HepG2 (cell line): ENCODE data around the gene XPO5. TPM values are rescaled to one million over a fixed set of nuclear protein-coding genes. Genes with fewer than 3 reads are reported as not detected.

Source experiments
- CBX1 ChIP-seq: IDR thresholded peaks from one replicate; pipeline ENCODE4 v1.6.1; 2016; ENCODE audit warnings: antibody characterized with exemption, low read depth
- CCAR2 ChIP-seq: fragments of 200-400 bp; formaldehyde crosslinking; optimal IDR thresholded peaks from 2 replicates; pipeline ENCODE3; 2018; ENCODE audit warnings: low read depth, mild to moderate bottlenecking, low read length, moderate library complexity
- DNMT1 ChIP-seq: sonication (generic); formaldehyde crosslinking; IDR thresholded peaks from 2 replicates; pipeline ENCODE4 v1.5.1; 2020; ENCODE audit warnings: mild to moderate bottlenecking, missing genetic modification reagents
- EHMT2 ChIP-seq: fragments of 200-600 bp; sonication (generic); IDR thresholded peaks from 2 replicates; pipeline ENCODE4 v1.7.0; 2017; ENCODE audit warnings: antibody characterized with exemption, low read depth, low read length, borderline replicate concordance
- FOXP1 ChIP-seq, 2 experiments: fragments of 450-650 bp in 1 of 2; IDR thresholded peaks; 2 replicates each; pipeline ENCODE4 v1.6.1; 2017 to 2018; ENCODE audit warnings: antibody characterized with exemption in 1 of 2
- HINFP ChIP-seq: sonication (generic); formaldehyde crosslinking; IDR thresholded peaks from 2 replicates; pipeline ENCODE4 v1.4.0; 2020; ENCODE audit warnings: low read depth, mild to moderate bottlenecking, missing genetic modification reagents
- IRF1 ChIP-seq: sonication (generic); formaldehyde crosslinking; IDR thresholded peaks from 2 replicates; pipeline ENCODE4 v1.4.0; 2020; ENCODE audit warnings: low read depth, mild to moderate bottlenecking, missing genetic modification reagents
- KAT8 ChIP-seq: IDR thresholded peaks from 2 replicates; pipeline ENCODE4 v1.6.1; 2016; ENCODE audit warnings: missing genetic modification reagents, missing compliant biosample characterization
- MEIS1 ChIP-seq: sonication (generic); formaldehyde crosslinking; IDR thresholded peaks from 2 replicates; pipeline ENCODE4 v1.9.0; 2021; ENCODE audit warnings: mild to moderate bottlenecking, missing genetic modification reagents, moderate library complexity, borderline replicate concordance
- RFX5 ChIP-seq: IDR thresholded peaks from 2 replicates; pipeline ENCODE4 v1.6.1; 2011; ENCODE audit warnings: low read depth, low read length, improper control_type of control experiment
- ZHX1 ChIP-seq: sonication (generic); formaldehyde crosslinking; IDR thresholded peaks from 2 replicates; pipeline ENCODE4 v1.8.1; 2022; ENCODE audit warnings: low read depth, mild to moderate bottlenecking, missing genetic modification reagents
- ZNF17 ChIP-seq: sonication (generic); formaldehyde crosslinking; IDR thresholded peaks from 2 replicates; pipeline ENCODE4 v1.5.0; 2020; ENCODE audit warnings: mild to moderate bottlenecking, missing genetic modification reagents
- ZNF30 ChIP-seq: sonication (generic); formaldehyde crosslinking; IDR thresholded peaks from 2 replicates; pipeline ENCODE4 v1.5.0; 2020; ENCODE audit warnings: mild to moderate bottlenecking, missing genetic modification reagents
- ZNF382 ChIP-seq: sonication (generic); formaldehyde crosslinking; IDR thresholded peaks from 2 replicates; pipeline ENCODE4 v1.5.0; 2020; ENCODE audit warnings: missing genetic modification reagents, mild to moderate bottlenecking, borderline replicate concordance
- ZNF609 ChIP-seq: sonication (generic); formaldehyde crosslinking; IDR thresholded peaks from 2 replicates; pipeline ENCODE4 v1.4.0; 2020; ENCODE audit warnings: mild to moderate bottlenecking, missing genetic modification reagents, borderline replicate concordance
- ZNF704 ChIP-seq: sonication (generic); formaldehyde crosslinking; IDR thresholded peaks from 2 replicates; pipeline ENCODE4 v1.8.1; 2023; ENCODE audit warnings: mild to moderate bottlenecking, inconsistent platforms, moderate library complexity, missing genetic modification reagents, borderline replicate concordance
- ZSCAN30 ChIP-seq: sonication (generic); formaldehyde crosslinking; IDR thresholded peaks from 2 replicates; pipeline ENCODE4 v1.5.0; 2020; ENCODE audit warnings: mild to moderate bottlenecking, missing genetic modification reagents
- polyA plus RNA-seq, 8 experiments: library from polyadenylated mRNA; depleted of rRNA in 3 of 8; stranded (reverse) in 7 of 8; unstranded in 1 of 8; fragments of >200 nt; fragmentation: Illumina TruSeq in 4 of 8; extraction: Trizol in 4 of 8; gene quantifications; 2 replicates each; pipeline versions ENCODE4 v1.2.1 to v1.2.3, GENCODE V29; 2011 to 2016; ENCODE audit warnings: low read depth in 4 of 8, missing spikeins in 1 of 8, mixed read lengths in 1 of 8; ENCODE audit not compliant: insufficient read depth in 1 of 8
- total RNA-seq, 5 experiments: library from RNA; depleted of rRNA; stranded (reverse); fragments of >200 nt; fragmentation: Illumina TruSeq; extraction: Trizol; gene quantifications; 2 replicates each; pipeline ENCODE4 v1.2.3, GENCODE V29; 2016; ENCODE audit warnings: low read depth in 1 of 5

The XPO5 gene
- total and polyA plus RNA-seq, 2 of the 13 experiments (the other 11 are each of a cell fraction or from before 2014, with no cell fraction given), result 52.2 to 68.0 TPM

GRCh38 chr6:43499028-43499815, 76.6 kb downstream of the XPO5 start (continued):
- TF ChIP-seq ZNF609, result peak; percentile 60; the same call in 1 of the 2 replicates
- TF ChIP-seq MEIS1 (CRISPR knock-in tag), result no peak
- TF ChIP-seq DNMT1 (CRISPR knock-in tag), result no peak
- no peak for TF ChIP-seq RFX5
- no peak for TF ChIP-seq FOXP1 (IDR thresholded peaks at IDR 0.05)
- no peak for TF ChIP-seq FOXP1 (CRISPR knock-in tag; IDR thresholded peaks at IDR 0.05)
- no peak for TF ChIP-seq ZSCAN30 (CRISPR knock-in tag)
- no peak; the same call in 1 of the 2 replicates for TF ChIP-seq KAT8 (CRISPR knock-in tag)
- TF ChIP-seq CBX1, result no peak
- TF ChIP-seq IRF1 (CRISPR knock-in tag), result no peak
- no peak for TF ChIP-seq ZHX1 (CRISPR knock-in tag)
- no peak for TF ChIP-seq ZNF382
- no peak for TF ChIP-seq ZNF704 (CRISPR knock-in tag)
- TF ChIP-seq ZNF30, result no peak
- no peak for TF ChIP-seq EHMT2
- TF ChIP-seq CCAR2, result no peak
- TF ChIP-seq ZNF17, result no peak
- no peak for TF ChIP-seq HINFP (CRISPR knock-in tag)
